Liver (tissue), 9 donors: ENCODE data around the gene PDZD2. TPM values are rescaled to one million over a fixed set of nuclear protein-coding genes. Genes with fewer than 3 reads are reported as not detected.

ENCODE experiments used
- DNase-seq: peaks from one replicate; pipeline ENCODE4 v3.0.0-alpha.2; 2017; ENCODE audit warnings: low spot score
- H3K27ac ChIP-seq, 2 donors: one replicate each; pipeline ENCODE4 v1.7.0; 2013; ENCODE audit warnings: inconsistent platforms in 2 of 2, low read length in 2 of 2, control low read depth in 1 of 2, low read depth in 1 of 2, mild to moderate bottlenecking in 1 of 2
- H3K27me3 ChIP-seq, 4 donors: one replicate each; pipeline versions ENCODE4 v1.6.1 to v1.7.0; 2013; ENCODE audit warnings: low read length in 3 of 4, inconsistent platforms in 1 of 4, mild to moderate bottlenecking in 1 of 4, moderate library complexity in 1 of 4; ENCODE audit not compliant: control insufficient read depth in 4 of 4, insufficient read depth in 4 of 4
- H3K36me3 ChIP-seq, 4 donors: one replicate each; pipeline versions ENCODE4 v1.6.1 to v1.7.0; 2013; ENCODE audit warnings: low read length in 3 of 4, mild to moderate bottlenecking in 3 of 4, low read depth in 1 of 4, moderate library complexity in 1 of 4; ENCODE audit not compliant: control insufficient read depth in 4 of 4, insufficient read depth in 3 of 4
- H3K4me1 ChIP-seq, 4 donors: one replicate each; pipeline versions ENCODE4 v1.6.1 to v1.7.0; 2013; ENCODE audit warnings: low read length in 3 of 4, mild to moderate bottlenecking in 3 of 4, moderate library complexity in 1 of 4; ENCODE audit not compliant: control insufficient read depth in 4 of 4, insufficient read depth in 4 of 4
- H3K4me3 ChIP-seq, 3 donors: one replicate each; pipeline versions ENCODE4 v1.6.1 to v1.7.0; 2013; ENCODE audit warnings: low read length in 3 of 3, control low read depth in 1 of 3, low read depth in 1 of 3, mild to moderate bottlenecking in 1 of 3
- H3K9ac ChIP-seq, 2 donors: one replicate each; pipeline ENCODE4 v1.7.0; 2013; ENCODE audit warnings: low read length in 2 of 2, mild to moderate bottlenecking in 2 of 2, moderate library complexity in 2 of 2, control low read depth in 1 of 2, low read depth in 1 of 2
- H3K9me3 ChIP-seq, 4 donors: one replicate each; pipeline versions ENCODE4 v1.6.1 to v1.7.0; 2013; ENCODE audit warnings: low read length in 3 of 4; ENCODE audit not compliant: control insufficient read depth in 4 of 4
- ATF3 ChIP-seq: IDR thresholded peaks from 2 replicates; pipeline ENCODE4 v1.6.1; 2016; ENCODE audit warnings: antibody characterized with exemption
- CTCF ChIP-seq: fragments of 150-350 bp; IDR thresholded peaks from 2 replicates; pipeline ENCODE4 v1.5.1; 2017; ENCODE audit warnings: improper control_type of control experiment, low read depth, low read length; ENCODE audit not compliant: missing input control
- EGR1 ChIP-seq, 2 donors: IDR thresholded peaks; 2 replicates each; pipeline ENCODE4 v1.6.1; 2016 to 2018; ENCODE audit warnings: antibody characterized with exemption in 2 of 2, low read depth in 2 of 2
- FOXA1 ChIP-seq: IDR thresholded peaks from 2 replicates; pipeline ENCODE4 v1.6.1; 2016; ENCODE audit warnings: antibody characterized with exemption
- FOXA2 ChIP-seq: IDR thresholded peaks from 2 replicates; pipeline ENCODE4 v1.6.1; 2016; ENCODE audit warnings: antibody characterized with exemption
- GABPA ChIP-seq, 2 donors: IDR thresholded peaks in 1 of 2; conservative IDR thresholded peaks in 1 of 2; 2 replicates each; pipeline ENCODE4 v1.6.1; 2016; ENCODE audit warnings: antibody characterized with exemption in 2 of 2, mild to moderate bottlenecking in 1 of 2, moderate library complexity in 1 of 2
- HNF4A ChIP-seq, 2 donors: conservative IDR thresholded peaks; 2 replicates each; pipeline ENCODE4 v1.6.1; 2016; ENCODE audit warnings: antibody characterized with exemption in 2 of 2, mild to moderate bottlenecking in 2 of 2
- HNF4G ChIP-seq: IDR thresholded peaks from 2 replicates; pipeline ENCODE4 v1.6.1; 2016; ENCODE audit warnings: antibody characterized with exemption
- JUND ChIP-seq, 2 donors: IDR thresholded peaks; 2 replicates each; pipeline ENCODE4 v1.6.1; 2016; ENCODE audit warnings: antibody characterized with exemption in 2 of 2
- MAX ChIP-seq: IDR thresholded peaks from 2 replicates; pipeline ENCODE4 v1.6.1; 2016; ENCODE audit warnings: antibody characterized with exemption
- NR2F2 ChIP-seq: IDR thresholded peaks from 2 replicates; pipeline ENCODE4 v1.6.1; 2016; ENCODE audit warnings: antibody characterized with exemption
- RAD21 ChIP-seq, 2 donors: IDR thresholded peaks; 2 replicates each; pipeline ENCODE4 v1.6.1; 2016; ENCODE audit warnings: antibody characterized with exemption in 2 of 2, mild to moderate bottlenecking in 2 of 2
- REST ChIP-seq: IDR thresholded peaks from 2 replicates; pipeline ENCODE4 v1.6.1; 2016; ENCODE audit warnings: antibody characterized with exemption, mild to moderate bottlenecking
- RXRA ChIP-seq, 2 donors: IDR thresholded peaks; 2 replicates each; pipeline ENCODE4 v1.6.1; 2017 to 2018; ENCODE audit warnings: antibody characterized with exemption in 2 of 2, mild to moderate bottlenecking in 1 of 2
- SP1 ChIP-seq: IDR thresholded peaks from 2 replicates; pipeline ENCODE4 v1.6.1; 2018; ENCODE audit warnings: antibody characterized with exemption, mild to moderate bottlenecking
- TAF1 ChIP-seq: conservative IDR thresholded peaks from 2 replicates; pipeline ENCODE4 v1.6.1; 2016; ENCODE audit warnings: antibody characterized with exemption, mild to moderate bottlenecking
- YY1 ChIP-seq: IDR thresholded peaks from 2 replicates; pipeline ENCODE4 v1.6.1; 2016; ENCODE audit warnings: antibody characterized with exemption, mild to moderate bottlenecking
- ZBTB33 ChIP-seq: IDR thresholded peaks from 2 replicates; pipeline ENCODE4 v1.6.1; 2016; ENCODE audit warnings: antibody characterized with exemption
- WGBS: extraction: QIAGEN DNeasy Blood & Tissue Kit; methylation state at CpG from one replicate; pipeline ENCODE4 v1.1.7; 2013; 5-methylcytosine and 5-hydroxymethylcytosine counted together
- polyA plus RNA-seq, 2 donors: library from polyadenylated mRNA; stranded (reverse) in 1 of 2; unstranded in 1 of 2; fragments of 200-250 nt in 1 of 2; fragments of >200 nt in 1 of 2; fragmentation: Nextera tagmentation in 1 of 2; extraction: Ambion mirVana in 1 of 2; gene quantifications; one replicate each; pipeline versions ENCODE4 v1.2.1 to v1.2.3, GENCODE V29; 2013 to 2015
- total RNA-seq, 2 donors: library from RNA; depleted of rRNA; stranded (reverse); fragments of >200 nt; gene quantifications; one replicate each; pipeline ENCODE4 v1.2.3, GENCODE V29; 2014
- donor health status: healthy.
- donor health status: healthy.
- donor health status: healthy.
- donor health status: healthy.
- donor health status: healthy.

Gene PDZD2
- total and polyA plus RNA-seq, 4 donors: 0.27 to 1.1 (median 0.54) TPM

- 58% methylated on average over 1 of the region's 1 CpG for WGBS
- H3K9ac ChIP-seq: no peak overlapping the region
- no peaks in the 10 kb centered on the region for H3K9me3 ChIP-seq
- H3K4me1 ChIP-seq: no peaks in the 10 kb centered on the region
- no peak overlapping the region for H3K4me3 ChIP-seq
- DNase-seq: no peak
- no peaks in the 10 kb centered on the region for H3K36me3 ChIP-seq
- no peak for TF ChIP-seq FOXA1
- TF ChIP-seq GABPA (IDR thresholded peaks at IDR 0.05 in 1 of 2, conservative IDR thresholded peaks at IDR 0.05 in 1 of 2): no peak
- no peak for TF ChIP-seq HNF4A (conservative IDR thresholded peaks at IDR 0.05)
- no peak for TF ChIP-seq NR2F2
- no peak for TF ChIP-seq FOXA2
- no peak for TF ChIP-seq CTCF
- TF ChIP-seq MAX: no peak
- no peak for TF ChIP-seq REST
- TF ChIP-seq SP1: no peak
- TF ChIP-seq YY1: no peak
- TF ChIP-seq RAD21 (IDR thresholded peaks at IDR 0.05): no peak
- TF ChIP-seq ZBTB33: no peak
- TF ChIP-seq JUND (IDR thresholded peaks at IDR 0.05): no peak
- TF ChIP-seq TAF1: no peak
- TF ChIP-seq HNF4G: no peak
- no peak for TF ChIP-seq ATF3
- no peak for TF ChIP-seq EGR1 (IDR thresholded peaks at IDR 0.05; ENCODE audit: low read depth in 2 of 2)
- no peak for TF ChIP-seq RXRA (IDR thresholded peaks at IDR 0.05)
- H3K27ac ChIP-seq: no peak overlapping the region
- H3K27me3 ChIP-seq: peaks cover 0 to 4% (median 0%) of the 10 kb centered on the region in 4 donors
Observed at GRCh38 chr5:31811210-31811609, 172.3 kb downstream of the PDZD2 start.
